Measurements from ENCODE around the gene RREB1. TPM values are rescaled to one million over a fixed set of nuclear protein-coding genes. Genes with fewer than 3 reads are reported as not detected.

RREB1 gene
- total RNA-seq, 1 donor from 2014 or later: 26.9 TPM

- intact Hi-C loops (cut with micrococcal nuclease): no loop called here
Measured at GRCh38 chr6:7124114-7124513, 16.4 kb downstream of the RREB1 start.

DNA sequence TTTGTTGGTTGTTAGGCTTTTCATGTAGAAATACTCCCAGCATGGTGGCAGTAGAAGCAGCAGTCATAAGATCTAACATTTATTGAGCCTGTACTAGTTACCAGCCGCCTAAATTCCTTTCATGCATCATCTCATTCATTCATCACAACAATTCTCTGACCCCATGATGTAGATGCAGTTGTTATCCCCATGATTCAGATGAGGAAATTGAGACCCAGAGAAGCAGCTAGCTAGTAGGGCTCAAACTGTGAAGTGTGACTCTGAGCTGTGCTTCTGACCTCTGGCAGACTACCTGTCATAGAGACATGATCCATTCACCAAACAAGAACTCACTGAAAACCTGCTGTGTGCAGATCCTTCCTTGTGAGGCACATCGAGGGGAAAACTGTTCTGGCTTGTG lies 16.9 kb downstream of the RREB1 start:
- intact Hi-C loops (cut with micrococcal nuclease): no loop called here

- intact Hi-C loops (cut with micrococcal nuclease): no loop called here
Measured at GRCh38 chr6:7125290-7125689, 17.5 kb downstream of the RREB1 start.

DNA sequence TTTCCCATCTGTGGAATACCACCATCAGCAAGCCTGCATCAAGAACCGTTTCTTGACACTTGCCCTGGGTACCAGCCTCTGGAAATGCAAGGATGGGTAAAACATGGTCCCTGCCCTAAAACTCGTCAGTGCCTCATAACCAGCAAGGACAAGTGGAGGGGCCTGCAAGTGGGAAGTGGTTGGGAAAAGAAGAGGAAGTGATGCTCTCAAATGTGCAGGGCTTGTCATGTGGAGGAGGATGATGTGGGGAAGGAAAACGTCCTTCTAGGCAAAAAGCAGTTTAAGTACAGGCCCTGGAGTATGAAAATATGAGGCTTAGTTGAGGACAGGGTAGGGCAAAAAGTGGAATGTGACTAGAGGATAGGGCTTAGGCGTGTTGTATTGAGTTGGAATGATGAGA lies 19.0 kb downstream of the RREB1 start:
- intact Hi-C loops (cut with micrococcal nuclease): no loop called here

- intact Hi-C loops (cut with micrococcal nuclease): no loop called here
Measured at GRCh38 chr6:7127680-7128079, 19.9 kb downstream of the RREB1 start.

GRCh38 chr6:7129360-7129759 lies 21.6 kb downstream of the RREB1 start:
- intact Hi-C loops (cut with micrococcal nuclease): no loop called here

GRCh38 chr6:7129784-7130569 lies 22.2 kb downstream of the RREB1 start:
- intact Hi-C loops (cut with micrococcal nuclease): no loop called here

DNA sequence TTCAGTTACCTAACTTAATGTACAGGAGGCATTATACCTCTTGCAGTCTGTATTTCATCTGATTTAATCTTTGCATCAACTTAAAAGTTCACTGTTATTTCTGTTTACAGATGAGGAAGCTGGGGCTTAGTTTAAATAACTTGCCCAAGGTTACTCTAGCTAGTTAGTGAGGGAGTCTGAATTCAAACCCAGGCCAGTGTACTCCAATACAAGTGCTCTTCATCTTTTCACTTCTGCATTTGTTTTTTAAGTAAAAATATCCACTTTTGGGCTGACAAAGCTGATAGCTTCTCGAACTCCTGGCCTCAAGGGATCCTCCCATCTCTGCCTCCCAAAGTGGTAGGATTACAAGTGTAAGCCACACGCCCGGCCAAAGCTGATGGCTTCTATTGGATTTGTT lies 23.6 kb downstream of the RREB1 start:
- intact Hi-C loops (cut with micrococcal nuclease): no loop called here

GRCh38 chr6:7132398-7133035 lies 24.8 kb downstream of the RREB1 start:
- intact Hi-C loops (cut with micrococcal nuclease): no loop called here

DNA sequence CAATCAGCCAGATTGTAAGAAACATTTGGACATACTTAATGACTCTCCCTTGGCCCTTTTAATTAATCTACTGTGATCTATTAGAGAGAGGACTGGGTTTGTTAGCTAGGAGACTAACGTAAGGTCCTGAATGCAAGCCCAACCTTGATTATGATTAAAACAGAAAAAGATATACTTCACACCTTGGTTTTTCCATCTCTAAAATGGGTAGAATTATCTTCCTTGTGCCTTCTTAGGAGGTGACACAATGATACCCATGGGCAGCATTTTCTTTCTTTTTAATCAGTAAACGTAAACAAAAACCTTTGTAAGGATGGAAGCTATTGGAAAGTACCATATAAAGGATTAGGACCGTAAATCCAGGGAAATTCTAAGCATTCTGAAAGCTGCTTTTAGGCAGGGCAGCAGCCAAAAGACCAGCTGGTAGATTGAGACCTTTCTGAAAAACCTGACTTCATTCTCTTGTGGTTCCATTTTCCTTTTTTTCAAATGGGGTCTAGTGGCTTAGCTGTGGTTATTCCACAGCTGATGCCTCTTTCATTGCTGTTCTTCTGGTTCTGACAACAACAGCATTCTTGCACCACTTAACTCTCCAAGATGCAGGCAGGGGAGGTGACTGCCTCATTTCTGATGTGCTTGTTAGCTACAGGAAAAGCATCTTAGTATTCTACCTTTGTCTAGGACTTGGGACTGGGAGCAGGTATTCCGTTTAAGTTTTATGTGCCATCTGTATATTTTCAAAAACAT lies 27.4 kb downstream of the RREB1 start:
- intact Hi-C loops (cut with micrococcal nuclease): no loop called here

DNA sequence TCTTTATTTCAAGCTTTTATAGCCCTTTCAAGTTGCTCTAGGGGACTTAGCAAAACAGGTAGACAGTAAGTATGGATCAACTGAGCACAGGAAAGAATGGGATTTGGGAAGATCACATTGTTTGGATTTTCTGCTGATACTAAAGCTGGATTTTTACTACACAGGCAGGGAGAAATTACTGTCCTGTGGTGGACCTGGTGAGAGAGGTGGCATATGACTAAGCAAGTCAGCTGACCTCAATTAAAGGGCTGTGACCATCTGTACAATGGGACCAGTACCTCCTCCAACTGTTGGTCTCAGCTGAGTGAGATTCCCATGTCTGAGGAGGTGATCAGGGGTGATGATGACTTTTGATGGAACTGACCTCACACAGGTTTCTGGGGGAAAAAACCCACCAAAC lies 28.0 kb downstream of the RREB1 start:
- intact Hi-C loops (cut with micrococcal nuclease): no loop called here

DNA sequence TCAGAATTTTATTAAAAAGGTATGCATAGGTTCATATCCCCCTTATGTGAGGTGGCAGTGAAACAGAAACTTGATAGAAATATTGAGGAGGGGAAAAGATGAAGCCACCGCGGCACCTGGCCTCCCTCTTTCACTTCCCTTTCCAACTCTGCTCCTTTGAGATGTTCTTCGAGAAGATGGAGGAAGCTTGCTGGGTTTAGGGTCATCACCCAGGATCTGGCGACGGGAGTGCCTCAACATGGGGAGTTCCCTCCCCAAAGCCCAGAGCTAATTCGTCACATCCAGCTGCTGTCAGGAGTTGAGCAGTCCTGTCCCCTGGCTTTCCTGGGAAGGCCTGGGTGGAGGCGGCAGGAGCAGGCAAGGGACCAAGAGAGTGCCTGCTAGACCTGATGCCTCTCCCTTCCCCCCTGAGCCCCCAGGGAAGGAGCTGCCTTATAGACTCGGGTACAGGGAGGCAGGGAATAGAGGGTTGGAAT lies 29.1 kb downstream of the RREB1 start:
- intact Hi-C loops (cut with micrococcal nuclease): loop anchor here (1.0 kb wide), 1 partner anchor 28 kb away; no protein-coding TSS in a partner anchor

- intact Hi-C loops (cut with micrococcal nuclease): loop anchor here (1.0 kb wide), 1 partner anchor 28 kb away; no protein-coding TSS in a partner anchor
Measured at GRCh38 chr6:7137335-7138045, 29.7 kb downstream of the RREB1 start.

DNA sequence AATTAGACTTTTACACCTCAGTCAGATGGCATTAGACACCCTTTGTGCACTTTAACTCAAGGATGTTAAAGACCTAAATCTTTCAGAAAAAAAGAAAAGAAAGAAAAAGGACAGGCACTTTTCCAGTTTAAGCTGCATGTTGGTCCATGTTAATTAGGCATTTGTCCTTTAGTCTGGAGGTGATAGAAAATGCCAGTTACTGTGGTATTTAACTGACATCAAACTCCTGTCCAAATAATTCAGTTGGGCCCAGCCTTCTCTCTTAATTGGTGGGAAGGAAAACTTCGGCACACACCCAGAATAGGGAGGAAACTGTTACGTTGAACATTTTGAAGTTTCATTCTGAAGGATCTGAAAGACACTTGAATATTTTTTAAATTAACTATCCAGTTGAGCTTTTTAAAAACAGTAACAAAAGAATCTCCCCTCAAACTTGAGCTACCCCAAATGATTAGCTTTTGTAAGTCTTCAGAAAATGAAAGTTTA lies 30.3 kb downstream of the RREB1 start:
- intact Hi-C loops (cut with micrococcal nuclease): no loop called here

DNA sequence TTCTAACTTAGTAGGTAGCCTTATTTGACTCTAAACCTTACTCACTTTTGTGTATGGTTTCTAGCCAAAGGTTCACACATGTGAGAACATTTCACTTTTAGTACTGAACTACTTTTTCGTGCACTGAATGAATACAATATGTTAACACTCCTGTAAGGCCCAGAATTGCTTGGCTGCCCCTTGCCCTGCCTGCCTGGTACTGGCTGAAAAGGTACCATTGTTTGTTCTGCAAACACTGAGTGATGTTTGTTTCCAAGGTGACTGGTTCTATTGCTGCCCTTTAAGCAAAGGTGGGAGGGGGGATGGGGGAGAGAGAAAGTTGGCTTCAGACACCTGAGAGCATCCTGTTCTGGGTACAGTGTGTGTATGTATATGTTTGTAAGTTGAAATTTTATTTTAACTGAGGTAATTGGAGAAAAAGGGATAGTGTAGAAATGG lies 31.2 kb downstream of the RREB1 start:
- intact Hi-C loops (cut with micrococcal nuclease): no loop called here

DNA sequence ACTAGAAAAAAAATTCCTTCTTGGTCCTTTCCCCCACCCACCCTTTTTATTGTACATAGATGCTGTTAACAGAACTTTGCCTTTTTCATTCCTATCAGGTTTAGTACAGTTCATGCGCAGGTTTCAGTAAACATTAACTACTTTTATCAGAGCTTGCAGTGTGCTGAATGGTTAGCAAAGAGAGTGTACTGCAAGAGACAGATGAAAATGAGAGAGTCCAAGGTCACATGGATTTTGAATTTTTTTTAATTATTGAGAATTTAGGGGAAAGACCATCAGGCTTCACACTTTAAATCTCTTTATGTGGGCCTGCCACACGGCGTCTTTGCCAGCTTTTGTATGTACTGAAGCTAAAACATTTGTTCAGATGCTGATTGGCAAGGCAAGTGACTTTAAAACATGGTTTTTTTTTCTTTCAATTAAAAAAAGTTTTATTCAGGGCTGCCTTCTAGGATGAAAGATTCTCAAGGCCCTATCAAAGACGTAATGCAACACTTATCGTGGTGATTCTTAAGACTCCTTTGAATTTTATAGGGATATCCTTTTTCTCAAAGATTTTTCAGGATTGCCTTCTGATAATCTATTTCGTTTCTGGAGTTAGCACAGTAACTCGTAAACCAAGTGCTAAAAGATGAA lies 32.2 kb downstream of the RREB1 start:
- intact Hi-C loops (cut with micrococcal nuclease): no loop called here

DNA sequence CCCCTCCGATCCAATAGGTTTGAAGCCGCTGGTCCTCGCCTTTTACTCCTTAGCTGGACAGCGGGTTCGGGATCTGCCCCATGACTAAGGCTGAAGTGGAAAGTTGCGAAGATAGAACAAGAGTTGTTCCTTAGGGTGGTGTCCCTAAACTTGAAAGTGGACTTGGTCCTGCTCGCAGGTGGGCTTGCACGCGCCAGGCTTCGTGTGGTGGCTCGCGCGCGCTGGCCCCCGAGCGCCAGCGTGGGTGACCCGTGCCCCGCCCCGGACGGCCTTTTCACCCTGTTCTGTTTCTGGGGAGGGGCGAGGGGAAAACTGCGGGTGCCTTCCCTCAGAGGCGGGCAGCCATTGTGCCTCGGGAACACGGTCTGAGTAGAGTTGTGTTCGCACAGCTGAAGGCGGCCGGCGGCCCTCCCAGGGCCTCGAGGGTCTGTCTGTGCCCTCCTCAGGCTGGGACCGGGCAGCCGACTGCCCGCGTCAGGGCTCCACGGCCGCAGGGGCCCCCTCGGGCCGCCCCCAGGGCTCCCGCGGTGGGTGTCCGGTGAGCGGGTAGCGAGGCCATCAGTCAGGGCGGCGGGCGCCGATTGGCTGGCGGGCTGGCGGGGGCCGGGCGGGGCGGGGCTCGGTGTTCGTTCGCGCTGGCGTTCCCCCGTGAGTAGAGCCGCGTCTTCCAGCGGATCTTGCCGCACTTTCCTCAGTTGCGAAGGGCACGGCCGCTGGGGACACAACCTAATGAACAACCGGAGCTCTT lies 33.0 kb downstream of the RREB1 start:
- intact Hi-C loops (cut with micrococcal nuclease): no loop called here

GRCh38 chr6:7142228-7142801 lies 34.6 kb downstream of the RREB1 start:
- intact Hi-C loops (cut with micrococcal nuclease): no loop called here

DNA sequence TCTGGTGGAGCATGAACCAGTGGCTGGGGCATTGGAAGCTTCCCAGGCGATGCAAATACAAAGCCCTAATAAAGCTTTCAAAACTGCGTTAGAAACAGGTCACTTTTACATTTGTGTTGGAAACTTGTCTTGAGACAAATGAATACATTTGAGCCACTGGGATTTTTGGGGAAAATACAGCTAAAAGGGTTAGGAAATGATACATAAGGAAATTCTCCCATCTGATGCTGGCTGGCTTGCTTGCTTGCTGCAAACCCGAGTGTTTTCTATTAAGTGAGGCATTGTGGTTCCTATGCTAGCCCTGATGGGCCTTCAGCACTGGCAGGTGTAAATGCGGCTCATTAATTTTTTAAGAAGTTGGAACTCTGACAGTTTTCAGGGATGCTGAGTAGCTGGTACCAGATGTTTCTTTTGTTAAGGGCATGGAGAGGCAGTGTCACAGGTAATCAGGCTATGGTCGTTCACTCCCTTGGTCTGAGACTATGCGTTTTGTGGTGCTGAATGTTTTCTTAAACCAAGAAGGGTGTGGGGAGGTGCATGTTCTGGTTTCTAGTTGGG lies 35.2 kb downstream of the RREB1 start:
- intact Hi-C loops (cut with micrococcal nuclease): no loop called here
